ENCODE measurements around the gene KIAA0513. TPM values are rescaled to one million over a fixed set of nuclear protein-coding genes. Genes with fewer than 3 reads are reported as not detected.

Gene KIAA0513
- total and polyA plus RNA-seq, 2 of the 13 experiments (the other 11 are each of a cell fraction or from before 2014, with no cell fraction given): 1.8 TPM

DNA sequence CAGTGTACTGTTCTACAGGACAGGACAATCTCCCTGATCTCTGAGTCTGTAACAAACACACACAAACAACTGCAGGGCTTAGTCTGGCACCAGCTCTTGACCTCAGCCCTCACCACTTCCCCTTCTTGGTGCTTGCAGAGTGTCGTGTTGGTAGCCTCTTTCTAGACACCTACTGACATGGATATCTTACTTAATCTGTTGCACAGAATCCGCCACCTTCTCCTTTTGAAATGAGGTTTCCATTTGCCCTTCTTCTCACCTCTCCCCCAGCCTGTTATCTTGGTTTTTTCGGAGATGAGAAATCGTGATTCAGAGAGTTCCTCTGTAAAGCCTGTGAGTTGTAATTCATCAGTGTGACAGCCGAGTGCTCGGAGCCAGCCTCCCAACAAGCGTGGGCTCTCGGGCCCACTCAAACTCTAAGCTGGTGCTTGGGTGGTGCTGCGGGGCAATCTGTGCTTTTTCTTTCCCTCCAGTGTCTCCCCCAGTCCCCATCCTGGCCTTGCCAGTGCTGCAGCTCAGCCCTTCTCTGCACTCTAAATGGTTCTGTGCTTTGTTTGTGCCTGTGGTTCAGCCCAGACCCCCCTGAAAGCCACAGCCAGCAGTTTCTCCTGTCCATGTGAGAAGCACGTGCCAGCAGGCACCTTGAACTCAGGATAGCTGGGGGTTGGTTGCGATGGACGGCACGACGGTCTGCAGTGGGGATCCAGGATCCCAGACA is 28.1 kb downstream of the KIAA0513 start (continued):
- no peak for TF ChIP-seq MTA3 (CRISPR knock-in tag; IDR thresholded peaks at IDR 0.05)
- no peak for TF ChIP-seq SALL2 (CRISPR knock-in tag; IDR thresholded peaks at IDR 0.05)
- TF ChIP-seq ZNF788 (CRISPR knock-in tag; IDR thresholded peaks at IDR 0.05; ENCODE audit: borderline replicate concordance): no peak
- peak; percentile 32; the same call in 1 of the 2 replicates for TF ChIP-seq FOXK1 (CRISPR knock-in tag; IDR thresholded peaks at IDR 0.05; ENCODE audit: borderline replicate concordance, low read depth)
- no peak for TF ChIP-seq ZEB1 (IDR thresholded peaks at IDR 0.05; ENCODE audit: insufficient replicate concordance, low read depth)
- no peak for TF ChIP-seq MED8 (CRISPR knock-in tag; IDR thresholded peaks at IDR 0.05; ENCODE audit: insufficient replicate concordance)
- TF ChIP-seq SALL1 (CRISPR knock-in tag; IDR thresholded peaks at IDR 0.05): peak; percentile 93
- TF ChIP-seq CHCHD3 (CRISPR knock-in tag; IDR thresholded peaks at IDR 0.05): no peak
- peak; percentile 55; the same call in 1 of the 2 replicates for TF ChIP-seq TARDBP (CRISPR knock-in tag; IDR thresholded peaks at IDR 0.05)
- TF ChIP-seq, protein P1, sequence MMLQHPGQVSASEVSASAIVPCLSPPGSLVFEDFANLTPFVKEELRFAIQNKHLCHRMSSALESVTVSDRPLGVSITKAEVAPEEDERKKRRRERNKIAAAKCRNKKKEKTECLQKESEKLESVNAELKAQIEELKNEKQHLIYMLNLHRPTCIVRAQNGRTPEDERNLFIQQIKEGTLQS (CRISPR knock-in tag; IDR thresholded peaks at IDR 0.05): no peak
- TF ChIP-seq ESRRA (CRISPR knock-in tag; IDR thresholded peaks at IDR 0.05; ENCODE audit: low read depth): no peak
- TF ChIP-seq FOSL2 (CRISPR knock-in tag; IDR thresholded peaks at IDR 0.05): no peak
- TF ChIP-seq ZSCAN30 (CRISPR knock-in tag; IDR thresholded peaks at IDR 0.05): no peak
- TF ChIP-seq, protein P2, sequence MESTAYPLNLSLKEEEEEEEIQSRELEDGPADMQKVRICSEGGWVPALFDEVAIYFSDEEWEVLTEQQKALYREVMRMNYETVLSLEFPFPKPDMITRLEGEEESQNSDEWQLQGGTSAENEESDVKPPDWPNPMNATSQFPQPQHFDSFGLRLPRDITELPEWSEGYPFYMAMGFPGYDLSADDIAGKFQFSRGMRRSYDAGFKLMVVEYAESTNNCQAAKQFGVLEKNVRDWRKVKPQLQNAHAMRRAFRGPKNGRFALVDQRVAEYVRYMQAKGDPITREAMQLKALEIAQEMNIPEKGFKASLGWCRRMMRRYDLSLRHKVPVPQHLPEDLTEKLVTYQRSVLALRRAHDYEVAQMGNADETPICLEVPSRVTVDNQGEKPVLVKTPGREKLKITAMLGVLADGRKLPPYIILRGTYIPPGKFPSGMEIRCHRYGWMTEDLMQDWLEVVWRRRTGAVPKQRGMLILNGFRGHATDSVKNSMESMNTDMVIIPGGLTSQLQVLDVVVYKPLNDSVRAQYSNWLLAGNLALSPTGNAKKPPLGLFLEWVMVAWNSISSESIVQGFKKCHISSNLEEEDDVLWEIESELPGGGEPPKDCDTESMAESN (CRISPR knock-in tag; conservative IDR thresholded peaks at IDR 0.05): no peak; the same call in 1 of the 2 replicates
- TF ChIP-seq, protein P3, sequence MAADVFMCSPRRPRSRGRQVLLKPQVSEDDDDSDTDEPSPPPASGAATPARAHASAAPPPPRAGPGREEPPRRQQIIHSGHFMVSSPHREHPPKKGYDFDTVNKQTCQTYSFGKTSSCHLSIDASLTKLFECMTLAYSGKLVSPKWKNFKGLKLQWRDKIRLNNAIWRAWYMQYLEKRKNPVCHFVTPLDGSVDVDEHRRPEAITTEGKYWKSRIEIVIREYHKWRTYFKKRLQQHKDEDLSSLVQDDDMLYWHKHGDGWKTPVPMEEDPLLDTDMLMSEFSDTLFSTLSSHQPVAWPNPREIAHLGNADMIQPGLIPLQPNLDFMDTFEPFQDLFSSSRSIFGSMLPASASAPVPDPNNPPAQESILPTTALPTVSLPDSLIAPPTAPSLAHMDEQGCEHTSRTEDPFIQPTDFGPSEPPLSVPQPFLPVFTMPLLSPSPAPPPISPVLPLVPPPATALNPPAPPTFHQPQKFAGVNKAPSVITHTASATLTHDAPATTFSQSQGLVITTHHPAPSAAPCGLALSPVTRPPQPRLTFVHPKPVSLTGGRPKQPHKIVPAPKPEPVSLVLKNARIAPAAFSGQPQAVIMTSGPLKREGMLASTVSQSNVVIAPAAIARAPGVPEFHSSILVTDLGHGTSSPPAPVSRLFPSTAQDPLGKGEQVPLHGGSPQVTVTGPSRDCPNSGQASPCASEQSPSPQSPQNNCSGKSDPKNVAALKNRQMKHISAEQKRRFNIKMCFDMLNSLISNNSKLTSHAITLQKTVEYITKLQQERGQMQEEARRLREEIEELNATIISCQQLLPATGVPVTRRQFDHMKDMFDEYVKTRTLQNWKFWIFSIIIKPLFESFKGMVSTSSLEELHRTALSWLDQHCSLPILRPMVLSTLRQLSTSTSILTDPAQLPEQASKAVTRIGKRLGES (CRISPR knock-in tag; IDR thresholded peaks at IDR 0.05; ENCODE audit: borderline replicate concordance): peak; percentile 93; the same call in 1 of the 2 replicates
- TF ChIP-seq GPN1 (CRISPR knock-in tag; IDR thresholded peaks at IDR 0.05; ENCODE audit: borderline replicate concordance): no peak
- no peak for TF ChIP-seq NFE2L2 (IDR thresholded peaks at IDR 0.05; ENCODE audit: low read length)
- TF ChIP-seq, protein P4, sequence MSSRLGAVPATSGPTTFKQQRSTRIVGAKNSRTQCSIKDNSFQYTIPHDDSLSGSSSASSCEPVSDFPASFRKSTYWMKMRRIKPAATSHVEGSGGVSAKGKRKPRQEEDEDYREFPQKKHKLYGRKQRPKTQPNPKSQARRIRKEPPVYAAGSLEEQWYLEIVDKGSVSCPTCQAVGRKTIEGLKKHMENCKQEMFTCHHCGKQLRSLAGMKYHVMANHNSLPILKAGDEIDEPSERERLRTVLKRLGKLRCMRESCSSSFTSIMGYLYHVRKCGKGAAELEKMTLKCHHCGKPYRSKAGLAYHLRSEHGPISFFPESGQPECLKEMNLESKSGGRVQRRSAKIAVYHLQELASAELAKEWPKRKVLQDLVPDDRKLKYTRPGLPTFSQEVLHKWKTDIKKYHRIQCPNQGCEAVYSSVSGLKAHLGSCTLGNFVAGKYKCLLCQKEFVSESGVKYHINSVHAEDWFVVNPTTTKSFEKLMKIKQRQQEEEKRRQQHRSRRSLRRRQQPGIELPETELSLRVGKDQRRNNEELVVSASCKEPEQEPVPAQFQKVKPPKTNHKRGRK (CRISPR knock-in tag; IDR thresholded peaks at IDR 0.05): no peak
- TF ChIP-seq, protein P5, sequence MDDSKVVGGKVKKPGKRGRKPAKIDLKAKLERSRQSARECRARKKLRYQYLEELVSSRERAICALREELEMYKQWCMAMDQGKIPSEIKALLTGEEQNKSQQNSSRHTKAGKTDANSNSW (CRISPR knock-in tag; IDR thresholded peaks at IDR 0.05; ENCODE audit: borderline replicate concordance): no peak
- peak; percentile 83; the same call in 1 of the 2 replicates for TF ChIP-seq ZNF441 (CRISPR knock-in tag; IDR thresholded peaks at IDR 0.05; ENCODE audit: borderline replicate concordance)

Measured in HepG2 (cell line).